NCI-H2171 (cell line): ENCODE measurements around the gene MPPE1.

Experiments used
- DNase-seq: peaks from one replicate; lab custom pipeline; 2025; lab: John Stamatoyannopoulos, UW

MPPE1 gene

DNA sequence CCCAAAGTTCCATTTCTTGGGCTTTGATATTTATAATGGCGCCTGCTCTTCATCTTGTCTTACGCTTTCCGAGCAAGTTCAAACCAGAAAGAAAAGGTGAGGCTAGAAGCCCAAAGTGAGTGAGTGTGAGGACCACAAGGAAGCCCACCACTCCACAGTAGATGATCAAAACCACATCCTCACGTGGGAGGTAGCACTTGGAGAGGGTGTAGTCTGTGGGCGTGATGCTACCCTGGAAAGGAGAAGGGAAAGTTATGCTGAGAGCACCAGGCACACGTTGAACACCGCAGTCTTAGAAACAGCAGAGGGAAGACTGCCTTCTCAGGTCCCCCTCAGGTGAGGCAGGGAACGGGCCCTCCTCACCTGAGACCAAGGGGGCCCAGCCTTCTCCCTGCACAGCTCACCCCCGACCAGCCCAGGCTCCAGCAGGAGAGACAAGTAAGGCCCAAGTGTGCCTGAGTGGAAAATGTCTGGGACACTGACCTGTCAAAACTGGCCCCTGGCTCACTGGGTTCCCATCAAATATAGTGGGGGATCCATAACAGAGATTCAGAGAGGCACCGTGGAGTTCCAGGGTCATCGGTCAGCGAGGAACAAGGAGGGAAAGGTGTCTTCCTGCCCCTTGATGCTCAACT lies 23.6 kb downstream of the MPPE1 start:
- DNase-seq: no peak

DNA sequence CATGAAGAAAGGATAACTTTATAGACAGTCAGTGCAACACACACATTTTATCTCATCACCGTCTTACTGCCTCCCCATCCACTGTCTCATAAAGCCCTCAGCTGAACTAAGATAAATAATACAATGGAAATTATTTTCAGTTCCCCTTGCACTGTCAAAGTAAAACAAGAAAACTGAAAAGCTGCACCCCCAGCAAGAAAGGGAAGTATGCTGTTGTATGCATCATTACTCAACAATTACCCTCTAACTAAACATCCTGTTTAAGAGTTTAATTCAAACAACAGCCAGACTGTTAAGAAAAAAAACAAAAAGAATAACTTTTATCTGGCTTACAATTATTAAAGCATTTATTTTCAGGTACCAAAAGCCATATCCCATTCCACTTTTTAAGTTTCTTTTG lies 25.0 kb downstream of the MPPE1 start:
- no peak for DNase-seq

DNA sequence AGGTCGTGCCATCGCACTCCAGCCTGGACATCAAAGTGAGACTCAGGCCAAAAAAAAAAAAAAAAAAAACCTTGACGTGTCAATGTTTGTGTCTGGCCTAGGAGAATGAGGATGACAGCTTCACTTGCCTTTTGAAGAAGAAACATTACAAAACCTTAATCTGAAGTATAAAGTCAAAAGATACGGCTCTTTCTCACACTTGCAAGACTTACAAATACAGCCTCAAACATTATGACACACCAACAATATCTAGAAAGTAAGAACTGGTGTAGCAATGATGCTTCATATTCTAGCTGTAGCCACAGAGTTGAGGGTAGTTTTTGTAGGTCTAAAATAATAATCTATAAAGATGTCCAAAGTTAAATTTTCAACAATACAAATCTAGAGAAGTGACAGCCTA lies 25.5 kb downstream of the MPPE1 start:
- DNase-seq: no peak

- DNase-seq: no peak
These were observed 27.4 kb downstream of the MPPE1 start for GRCh38 chr18:11880586-11881304.

- no peak for DNase-seq
These were observed 30.5 kb downstream of the MPPE1 start for GRCh38 chr18:11877497-11878135.

DNA sequence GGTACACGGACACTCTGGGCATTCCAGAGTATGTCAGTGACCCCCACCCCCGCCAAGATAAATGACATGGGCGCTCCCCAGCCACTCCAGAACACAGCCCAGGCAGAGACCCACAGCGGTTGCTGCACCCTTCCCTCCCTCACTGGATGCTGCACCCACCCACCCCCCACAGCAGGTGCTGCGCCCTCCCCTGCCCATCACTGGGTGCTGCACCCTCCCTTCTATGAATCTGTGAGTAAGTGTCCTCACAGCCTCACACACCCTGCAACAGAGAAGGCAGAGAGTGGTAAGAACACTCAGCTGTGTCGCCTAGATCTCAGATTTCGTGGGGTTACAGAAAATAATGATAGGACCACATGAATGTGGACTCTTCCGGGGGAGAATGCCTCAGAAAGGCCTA lies 33.4 kb downstream of the MPPE1 start:
- no peak for DNase-seq

DNA sequence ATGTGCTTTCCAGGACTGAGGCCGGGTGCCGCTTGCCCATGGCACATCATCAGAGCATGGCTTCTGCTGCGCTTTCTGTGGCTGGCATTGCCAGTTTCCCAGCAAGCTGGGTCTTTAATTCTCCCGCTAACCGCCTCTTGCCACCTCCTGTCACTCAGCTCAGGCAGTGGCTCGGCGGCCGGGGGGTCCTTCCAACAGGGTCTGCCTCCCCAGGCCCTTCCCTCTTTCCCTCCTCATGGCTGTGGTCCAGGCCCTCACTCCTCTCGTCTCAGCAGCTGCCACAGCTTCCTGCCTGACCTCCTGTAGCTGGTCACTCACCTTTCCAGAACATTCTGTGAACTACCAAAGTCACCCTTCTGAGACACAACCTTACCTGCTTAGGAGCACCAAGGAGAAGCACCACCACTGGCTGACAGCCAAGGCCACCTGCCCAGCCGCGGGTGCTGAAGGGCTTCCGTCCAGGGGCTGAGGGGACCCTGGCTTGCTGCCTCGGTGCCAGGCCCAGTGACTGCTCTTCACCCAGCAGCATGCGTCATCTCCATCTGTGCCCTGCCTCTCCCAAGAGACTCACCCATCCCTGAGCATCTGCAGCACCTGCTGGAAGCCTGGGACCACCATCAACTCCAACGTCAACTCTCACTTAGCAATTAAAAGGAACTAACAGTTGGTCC lies 34.3 kb downstream of the MPPE1 start:
- peak; percentile 59 for DNase-seq

GRCh38 chr18:11872479-11873136 lies 35.5 kb downstream of the MPPE1 start:
- DNase-seq: peak; percentile 9

GRCh38 chr18:11871501-11871900 lies 36.6 kb downstream of the MPPE1 start:
- no peak for DNase-seq

DNA sequence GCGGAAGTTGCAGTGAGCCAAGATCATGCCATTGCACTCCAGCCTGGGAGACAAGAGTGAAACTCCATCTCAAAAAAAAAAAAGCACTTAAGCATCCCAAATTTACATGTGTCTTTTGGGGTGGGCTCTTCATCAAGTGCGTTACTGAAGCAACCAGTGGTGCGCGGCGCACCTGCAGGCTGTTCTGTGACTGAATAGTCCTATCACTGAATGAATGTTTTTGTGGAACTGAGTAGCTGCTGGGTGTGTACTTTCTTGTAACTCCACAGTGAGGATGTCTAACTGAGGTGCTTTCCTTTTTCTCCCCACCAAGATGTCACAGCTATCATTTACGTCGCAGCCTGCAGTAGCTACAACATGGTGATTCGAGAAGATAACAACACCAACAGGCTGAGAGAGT lies 39.9 kb downstream of the MPPE1 start:
- DNase-seq: no peak

GRCh38 chr18:11866764-11867163 lies 41.4 kb downstream of the MPPE1 start:
- DNase-seq: no peak

DNA sequence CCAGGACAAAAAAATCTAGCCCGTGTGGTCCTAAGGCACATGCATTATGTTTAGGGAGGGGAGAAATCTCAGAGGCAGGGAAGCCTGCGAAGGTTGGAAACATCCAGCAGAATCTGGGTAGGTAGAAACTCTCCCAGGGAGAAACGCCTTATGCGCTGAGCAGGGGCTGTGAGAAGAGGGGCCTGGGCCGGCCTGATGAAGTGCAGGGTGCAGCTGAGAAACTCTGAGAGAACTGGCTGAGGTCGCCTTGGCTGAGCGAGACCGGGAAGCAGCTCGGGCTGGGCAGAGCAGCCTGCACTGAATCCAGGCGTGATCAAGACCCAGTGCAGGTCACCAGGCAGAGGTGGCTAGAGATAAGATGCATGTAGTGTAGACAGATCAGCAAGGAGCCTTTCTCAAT lies 41.8 kb downstream of the MPPE1 start:
- DNase-seq: no peak

- DNase-seq: no peak
These were observed 43.0 kb downstream of the MPPE1 start for GRCh38 chr18:11865071-11865470.

DNA sequence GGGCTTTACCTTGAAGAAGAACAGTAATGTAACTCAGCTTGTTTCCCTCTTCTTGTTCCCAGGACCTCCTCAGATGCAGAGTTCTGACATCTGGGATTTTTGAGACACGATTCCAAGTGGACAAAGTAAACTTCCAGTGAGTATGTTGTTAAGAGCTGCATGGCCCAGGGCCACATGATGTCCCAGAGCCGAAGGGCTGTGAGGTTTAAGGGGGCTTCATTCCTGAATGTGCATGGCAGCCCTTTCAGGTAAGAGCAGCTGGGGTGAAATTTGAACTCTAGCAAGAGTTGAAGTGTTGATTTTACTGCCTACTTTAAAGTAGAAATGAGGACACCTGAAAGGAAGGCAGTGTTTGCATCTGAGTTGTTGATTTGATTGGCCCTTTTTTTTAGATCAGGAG lies 43.6 kb downstream of the MPPE1 start:
- DNase-seq: no peak

DNA sequence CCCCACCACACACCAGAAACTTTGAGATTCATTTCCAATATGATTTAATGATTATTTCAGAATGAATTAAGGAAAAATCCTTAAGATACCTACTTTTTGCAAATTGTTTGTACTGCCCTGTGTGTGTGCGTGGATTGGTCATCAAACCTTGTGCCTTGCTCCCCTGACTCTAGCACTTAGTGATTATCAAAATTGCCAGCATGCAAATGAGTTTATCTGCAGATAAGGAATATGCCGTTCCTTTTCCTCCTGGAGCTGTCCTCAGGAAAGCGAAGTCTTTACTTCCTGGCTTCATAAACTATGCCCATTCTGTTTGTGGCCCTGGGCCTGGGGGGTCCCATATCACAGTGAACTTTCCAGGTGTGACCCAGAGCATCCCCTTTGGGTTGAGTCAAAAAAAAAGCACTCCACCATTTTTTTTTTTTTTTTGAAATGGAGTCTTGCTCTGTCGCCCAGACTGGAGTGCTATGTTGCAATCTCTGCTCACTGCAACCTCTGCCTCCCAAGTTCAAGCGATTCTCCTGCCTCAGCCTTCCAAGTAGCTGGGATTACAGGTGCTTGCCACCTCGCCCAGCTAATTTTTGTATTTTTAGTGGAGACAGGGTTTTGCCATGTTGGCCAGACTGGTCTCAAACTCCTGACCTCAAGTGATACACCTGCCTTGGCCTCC lies 45.5 kb downstream of the MPPE1 start:
- no peak for DNase-seq

GRCh38 chr18:11861583-11862288 lies 46.4 kb downstream of the MPPE1 start:
- no peak for DNase-seq

DNA sequence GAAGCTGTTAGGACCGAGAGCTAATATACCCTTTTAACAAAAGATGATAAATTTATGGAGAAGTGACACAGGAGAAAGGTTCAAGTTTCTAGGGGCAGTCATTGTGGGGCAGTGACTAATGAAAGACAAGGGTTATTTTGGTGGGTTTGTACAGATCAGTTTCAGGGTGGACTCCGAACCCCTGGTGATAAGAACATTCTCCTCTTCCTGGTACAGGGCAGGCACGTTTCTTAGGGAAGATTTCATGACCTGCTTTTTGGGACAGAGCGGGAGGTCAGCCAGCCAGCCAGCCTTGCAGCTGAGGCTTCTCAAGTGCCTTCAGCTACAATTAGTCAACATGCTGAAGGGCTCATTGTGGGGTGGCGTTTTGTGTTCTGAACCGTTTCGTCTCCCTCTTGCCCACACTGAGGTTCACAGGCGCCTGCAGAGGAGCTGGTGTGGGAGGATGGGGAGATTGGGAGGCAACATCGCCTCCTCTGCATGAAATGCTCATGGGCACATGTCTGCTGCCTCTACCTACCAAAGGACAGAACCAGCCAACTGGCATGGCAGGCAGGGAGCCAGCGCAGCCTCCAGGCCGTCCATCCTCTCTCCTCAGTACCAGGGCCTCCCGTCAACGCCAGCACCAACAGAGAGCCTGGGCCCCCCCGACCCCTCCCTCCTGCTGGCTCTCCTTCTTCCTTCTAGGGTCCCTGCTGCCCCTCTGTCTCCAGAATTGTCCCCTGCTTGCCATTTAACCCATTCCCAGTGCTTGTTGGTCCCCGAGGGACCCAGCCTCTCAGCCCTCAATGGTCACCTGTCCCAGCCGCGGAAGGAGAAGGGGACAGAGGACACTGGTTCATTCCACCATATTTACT lies 47.3 kb downstream of the MPPE1 start:
- no peak for DNase-seq

GRCh38 chr18:11859903-11860407 lies 48.2 kb downstream of the MPPE1 start:
- DNase-seq: no peak

GRCh38 chr18:11859282-11859830 lies 48.8 kb downstream of the MPPE1 start:
- no peak for DNase-seq
